ENCODE results near the gene MLEC. TPM values are rescaled to one million over a fixed set of nuclear protein-coding genes. Genes with fewer than 3 reads are reported as not detected.

Gene MLEC
- total RNA-seq, 1 experiment from 2014 or later: 88.3 TPM

GRCh38 chr12:120740871-120741270, 53.9 kb downstream of the MLEC start:
- Histone ChIP-seq H3K4me1 (ENCODE audit: low read length) (peaks cover 7% of the 10 kb centered on the region), H3K9ac (ENCODE audit: low read length) (no peak overlapping the region)

GRCh38 chr12:120741476-120742421, 54.8 kb downstream of the MLEC start:
- Histone ChIP-seq H3K9me3 (ENCODE audit: low read length) (no peaks in the 10 kb centered on the region), H3K4me3 (ENCODE audit: low read length) (no peak overlapping the region), H4K20me1 (ENCODE audit: insufficient read depth, low read depth, low read length) (0 out of 2 replicates have a peak, but pooled peaks cover 4% of the 10 kb centered on the region), H3K4me2 (ENCODE audit: low read depth, low read length, poor library complexity, severe bottlenecking) (no peak overlapping the region), H3K36me3 (ENCODE audit: insufficient read depth, low read length) (no peaks in the 10 kb centered on the region), H3K9ac (ENCODE audit: low read length) (no peak overlapping the region), H3K4me1 (ENCODE audit: low read length) (peaks cover 7% of the 10 kb centered on the region), H3K27ac (ENCODE audit: low read length) (no peak overlapping the region), H3K27me3 (ENCODE audit: low read length) (no peaks in the 10 kb centered on the region), H3K79me2 (ENCODE audit: low read length) (no peaks in the 10 kb centered on the region), H3K9me2 (replicated peaks; ENCODE audit: insufficient read depth, low read length) (no peaks in the 10 kb centered on the region), H2AFZ (ENCODE audit: low read length) (no peak overlapping the region)
- no peak for DNase-seq

More at GRCh38 chr12:120740871-120741270, 53.9 kb downstream of the MLEC start:
- Histone ChIP-seq H3K27me3 (ENCODE audit: low read length) (no peaks in the 10 kb centered on the region), H3K27ac (ENCODE audit: low read length) (no peak overlapping the region), H3K9me3 (ENCODE audit: low read length) (no peaks in the 10 kb centered on the region), H3K4me3 (ENCODE audit: low read length) (no peak overlapping the region), H3K9me2 (replicated peaks; ENCODE audit: insufficient read depth, low read length) (no peaks in the 10 kb centered on the region), H3K36me3 (ENCODE audit: insufficient read depth, low read length) (no peaks in the 10 kb centered on the region), H3K4me2 (ENCODE audit: low read depth, low read length, poor library complexity, severe bottlenecking) (no peak overlapping the region), H3K79me2 (ENCODE audit: low read length) (no peaks in the 10 kb centered on the region), H4K20me1 (ENCODE audit: insufficient read depth, low read depth, low read length) (0 out of 2 replicates have a peak, but pooled peaks cover 4% of the 10 kb centered on the region), H2AFZ (ENCODE audit: low read length) (no peak overlapping the region)
- no peak for DNase-seq

GRCh38 chr12:120744922-120745493, 58.1 kb downstream of the MLEC start:
- H4K20me1 ChIP-seq (ENCODE audit: insufficient read depth, low read depth, low read length): no peaks in the 10 kb centered on the region

GRCh38 chr12:120748242-120748641, 61.3 kb downstream of the MLEC start:
- no peak overlapping the region for H3K27ac ChIP-seq (ENCODE audit: low read length)
- no peaks in the 10 kb centered on the region for H3K79me2 ChIP-seq (ENCODE audit: low read length)
- H3K9me2 ChIP-seq (replicated peaks; ENCODE audit: insufficient read depth, low read length): no peaks in the 10 kb centered on the region
- no peak overlapping the region for H2AFZ ChIP-seq (ENCODE audit: low read length)
- no peak overlapping the region for H3K9ac ChIP-seq (ENCODE audit: low read length)
- H3K4me2 ChIP-seq (ENCODE audit: low read depth, low read length, poor library complexity, severe bottlenecking): no peak overlapping the region
- no peaks in the 10 kb centered on the region for H4K20me1 ChIP-seq (ENCODE audit: insufficient read depth, low read depth, low read length)
- H3K4me1 ChIP-seq (ENCODE audit: low read length): peaks cover 5% of the 10 kb centered on the region; the same call in 1 of the 2 replicates
- no peak overlapping the region for H3K4me3 ChIP-seq (ENCODE audit: low read length)
- H3K27me3 ChIP-seq (ENCODE audit: low read length): no peaks in the 10 kb centered on the region
- H3K36me3 ChIP-seq (ENCODE audit: insufficient read depth, low read length): no peaks in the 10 kb centered on the region
- no peaks in the 10 kb centered on the region for H3K9me3 ChIP-seq (ENCODE audit: low read length)
- DNase-seq: no peak

More at GRCh38 chr12:120744922-120745493, 58.1 kb downstream of the MLEC start:
- H3K79me2 ChIP-seq (ENCODE audit: low read length): no peaks in the 10 kb centered on the region
- no peak overlapping the region for H3K4me3 ChIP-seq (ENCODE audit: low read length)
- no peaks in the 10 kb centered on the region for H3K9me2 ChIP-seq (replicated peaks; ENCODE audit: insufficient read depth, low read length)
- peaks cover 5% of the 10 kb centered on the region; the same call in 1 of the 2 replicates for H3K4me1 ChIP-seq (ENCODE audit: low read length)
- no peak overlapping the region for H3K4me2 ChIP-seq (ENCODE audit: low read depth, low read length, poor library complexity, severe bottlenecking)
- no peaks in the 10 kb centered on the region for H3K27me3 ChIP-seq (ENCODE audit: low read length)
- no peak for DNase-seq
- H3K9me3 ChIP-seq (ENCODE audit: low read length): no peaks in the 10 kb centered on the region
- H3K36me3 ChIP-seq (ENCODE audit: insufficient read depth, low read length): no peaks in the 10 kb centered on the region
- H3K9ac ChIP-seq (ENCODE audit: low read length): no peak overlapping the region
- H2AFZ ChIP-seq (ENCODE audit: low read length): no peak overlapping the region
- H3K27ac ChIP-seq (ENCODE audit: low read length): no peak overlapping the region

GRCh38 chr12:120749256-120749655, 62.3 kb downstream of the MLEC start:
- no peaks in the 10 kb centered on the region for H3K27me3 ChIP-seq (ENCODE audit: low read length)
- no peak overlapping the region for H3K4me3 ChIP-seq (ENCODE audit: low read length)
- H3K4me1 ChIP-seq (ENCODE audit: low read length): peaks cover 5% of the 10 kb centered on the region; the same call in 1 of the 2 replicates
- H3K9ac ChIP-seq (ENCODE audit: low read length): no peak overlapping the region
- H3K79me2 ChIP-seq (ENCODE audit: low read length): no peaks in the 10 kb centered on the region
- H3K9me3 ChIP-seq (ENCODE audit: low read length): no peaks in the 10 kb centered on the region
- DNase-seq: no peak
- H4K20me1 ChIP-seq (ENCODE audit: insufficient read depth, low read depth, low read length): no peaks in the 10 kb centered on the region
- H2AFZ ChIP-seq (ENCODE audit: low read length): no peak overlapping the region
- H3K27ac ChIP-seq (ENCODE audit: low read length): no peak overlapping the region
- no peaks in the 10 kb centered on the region for H3K36me3 ChIP-seq (ENCODE audit: insufficient read depth, low read length)
- H3K4me2 ChIP-seq (ENCODE audit: low read depth, low read length, poor library complexity, severe bottlenecking): no peak overlapping the region
- H3K9me2 ChIP-seq (replicated peaks; ENCODE audit: insufficient read depth, low read length): no peaks in the 10 kb centered on the region

GRCh38 chr12:120750806-120751205, 63.9 kb downstream of the MLEC start:
- H2AFZ ChIP-seq (ENCODE audit: low read length): no peak overlapping the region
- H3K4me1 ChIP-seq (ENCODE audit: low read length): peaks cover 5% of the 10 kb centered on the region; the same call in 1 of the 2 replicates
- H3K27me3 ChIP-seq (ENCODE audit: low read length): no peaks in the 10 kb centered on the region
- no peaks in the 10 kb centered on the region for H3K9me3 ChIP-seq (ENCODE audit: low read length)
- no peak for DNase-seq
- no peak overlapping the region for H3K4me3 ChIP-seq (ENCODE audit: low read length)
- no peaks in the 10 kb centered on the region for H3K9me2 ChIP-seq (replicated peaks; ENCODE audit: insufficient read depth, low read length)
- no peak overlapping the region for H3K27ac ChIP-seq (ENCODE audit: low read length)
- H4K20me1 ChIP-seq (ENCODE audit: insufficient read depth, low read depth, low read length): no peaks in the 10 kb centered on the region
- no peaks in the 10 kb centered on the region for H3K36me3 ChIP-seq (ENCODE audit: insufficient read depth, low read length)
- no peaks in the 10 kb centered on the region for H3K79me2 ChIP-seq (ENCODE audit: low read length)
- H3K4me2 ChIP-seq (ENCODE audit: low read depth, low read length, poor library complexity, severe bottlenecking): no peak overlapping the region
- no peak overlapping the region for H3K9ac ChIP-seq (ENCODE audit: low read length)

- Histone ChIP-seq H3K36me3 (ENCODE audit: insufficient read depth, low read length) (no peaks in the 10 kb centered on the region), H2AFZ (ENCODE audit: low read length) (no peak overlapping the region), H3K9me2 (replicated peaks; ENCODE audit: insufficient read depth, low read length) (no peaks in the 10 kb centered on the region), H3K4me1 (ENCODE audit: low read length) (peaks cover 5% of the 10 kb centered on the region; the same call in 1 of the 2 replicates), H3K27me3 (ENCODE audit: low read length) (no peaks in the 10 kb centered on the region), H3K27ac (ENCODE audit: low read length) (no peak overlapping the region), H3K79me2 (ENCODE audit: low read length) (no peaks in the 10 kb centered on the region), H3K9me3 (ENCODE audit: low read length) (no peaks in the 10 kb centered on the region), H3K4me2 (ENCODE audit: low read depth, low read length, poor library complexity, severe bottlenecking) (no peak overlapping the region), H4K20me1 (ENCODE audit: insufficient read depth, low read depth, low read length) (no peaks in the 10 kb centered on the region), H3K9ac (ENCODE audit: low read length) (no peak overlapping the region), H3K4me3 (ENCODE audit: low read length) (no peak overlapping the region)
- no peak for DNase-seq
Measured at GRCh38 chr12:120751389-120751788, 64.4 kb downstream of the MLEC start.

All from Karpas-422 (cell line).